GM06990 (cell line): Measurements from ENCODE around the gene LINC00237.

ENCODE experiments used
- DNase-seq: peaks from one replicate; pipeline ENCODE4 v3.0.0-alpha.2; 2011; ENCODE audit not compliant: insufficient read length; ENCODE audit errors: extremely low read depth
- H3K27me3 ChIP-seq: replicated peaks from 2 replicates; pipeline ENCODE4 v1.6.0; 2011; ENCODE audit warnings: low read length; ENCODE audit not compliant: control insufficient read depth, insufficient read depth
- H3K36me3 ChIP-seq: 2 replicates; pipeline ENCODE4 v1.5.1; 2011; ENCODE audit warnings: low read length; ENCODE audit not compliant: control insufficient read depth, insufficient read depth
- H3K4me3 ChIP-seq: replicated peaks from 2 replicates; pipeline ENCODE4 v1.5.1; 2011; ENCODE audit warnings: low read depth, mild to moderate bottlenecking, control low read depth, low read length
- CTCF ChIP-seq: IDR thresholded peaks from 2 replicates; pipeline ENCODE4 v1.5.1; 2011; ENCODE audit warnings: low read length, control low read depth, mild to moderate bottlenecking, inconsistent platforms; ENCODE audit not compliant: insufficient read depth, poor library complexity, severe bottlenecking

LINC00237 gene

DNA sequence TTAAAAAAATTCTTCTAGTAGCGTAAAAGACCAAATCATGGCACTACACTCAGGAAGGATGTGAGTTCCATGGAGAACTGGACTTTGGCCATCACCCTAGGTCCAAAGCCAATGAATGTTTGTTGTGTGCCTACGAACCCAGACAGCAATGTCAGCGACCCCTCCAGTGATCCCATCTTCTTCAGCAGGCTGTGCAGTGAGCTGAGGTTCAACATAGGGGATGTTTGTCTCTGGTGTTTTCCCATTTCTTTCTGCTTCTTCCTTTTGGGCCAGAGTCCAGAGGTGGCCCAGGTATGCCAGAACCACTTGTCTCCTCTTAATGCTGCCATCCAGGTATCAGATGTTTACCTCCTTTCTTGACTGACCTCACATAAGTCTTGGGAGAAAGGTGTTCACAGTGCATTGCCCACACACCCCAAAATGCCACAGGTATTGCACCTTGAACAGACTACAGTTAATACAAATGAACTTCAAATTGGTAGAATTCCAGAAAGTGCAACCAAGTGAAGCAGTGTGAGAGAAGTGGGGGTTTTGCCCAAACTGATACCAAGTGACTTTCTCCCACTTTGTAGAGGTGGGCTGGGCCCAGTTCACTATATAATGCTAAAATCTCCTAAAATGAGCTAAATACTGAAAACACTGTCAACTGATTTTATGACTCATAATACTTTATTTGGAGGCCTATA, 33.9 kb upstream of the LINC00237 start:
- no peak overlapping the region for H3K4me3 ChIP-seq
- DNase-seq = no peak
- H3K27me3 ChIP-seq = no peaks in the 10 kb centered on the region
- no peak for TF ChIP-seq CTCF
- no peaks in the 10 kb centered on the region for H3K36me3 ChIP-seq

GRCh38 chr20:21137078-21137477, 30.9 kb upstream of the LINC00237 start:
- DNase-seq = no peak
- H3K4me3 ChIP-seq = no peak overlapping the region
- TF ChIP-seq CTCF = no peak
- H3K27me3 ChIP-seq = no peaks in the 10 kb centered on the region
- H3K36me3 ChIP-seq = no peaks in the 10 kb centered on the region

DNA sequence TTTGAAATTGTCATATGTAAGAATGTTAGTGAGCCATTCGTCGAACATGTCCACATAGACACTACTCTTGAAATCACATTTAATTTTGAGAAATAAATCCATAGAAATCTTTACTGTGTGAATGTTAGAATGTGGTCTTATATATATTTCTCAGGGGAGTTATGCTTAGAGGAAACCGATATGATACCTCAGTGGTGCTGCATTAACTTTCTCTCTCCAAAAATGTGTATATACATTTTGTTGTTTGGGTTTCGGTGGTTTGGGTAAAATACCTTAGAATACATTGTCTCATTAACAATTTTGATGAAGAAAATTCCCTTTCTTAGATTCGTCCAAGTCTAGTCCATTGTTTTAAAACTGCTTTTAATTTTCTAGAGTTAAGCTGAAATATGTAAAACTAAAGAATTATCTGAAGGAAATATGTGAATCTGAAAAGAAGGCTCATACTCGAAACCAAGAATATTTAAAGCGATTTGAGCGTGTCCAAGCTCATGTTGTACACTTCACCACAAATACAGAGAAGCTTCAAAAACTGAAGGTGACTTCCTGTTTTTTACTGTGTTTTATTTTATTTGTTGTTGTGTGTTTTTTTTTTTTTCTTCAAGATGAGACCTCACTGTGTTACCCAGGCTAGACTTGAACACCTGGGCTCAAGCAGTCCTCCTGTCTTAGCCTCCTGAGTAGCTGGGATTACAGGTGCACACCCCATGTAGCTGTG, 30.0 kb upstream of the LINC00237 start:
- H3K4me3 ChIP-seq = no peak overlapping the region
- H3K27me3 ChIP-seq = no peaks in the 10 kb centered on the region
- no peak for DNase-seq
- H3K36me3 ChIP-seq = no peaks in the 10 kb centered on the region
- TF ChIP-seq CTCF = no peak

DNA sequence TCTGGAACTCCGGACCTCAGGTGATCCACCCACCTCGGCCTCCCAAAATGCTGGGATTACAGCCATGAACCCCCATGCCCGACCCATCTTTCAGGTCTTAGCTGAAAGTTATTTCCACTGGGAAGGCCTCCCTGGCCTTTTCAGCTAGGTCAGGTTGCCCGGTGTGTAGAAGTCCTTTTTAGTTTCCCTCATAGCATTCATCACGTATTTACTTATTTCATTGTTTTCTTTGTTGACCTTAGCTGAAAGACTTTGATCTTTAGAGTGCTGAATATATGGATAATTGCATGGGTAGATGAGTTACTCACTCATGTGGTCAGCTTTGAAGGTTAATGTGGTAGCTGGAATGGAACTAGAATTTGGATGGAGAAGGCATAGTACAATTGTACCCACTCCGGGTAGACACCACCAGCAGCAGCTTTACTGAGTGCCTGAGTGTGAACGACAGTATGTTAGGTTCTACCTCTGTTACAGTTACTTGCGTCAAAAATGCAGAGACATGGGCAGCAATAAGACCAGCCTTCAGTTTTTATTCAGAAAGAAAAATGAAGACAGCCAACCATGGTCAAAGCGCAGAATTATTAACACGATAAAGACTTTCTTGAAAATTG, 28.8 kb upstream of the LINC00237 start:
- no peaks in the 10 kb centered on the region for H3K36me3 ChIP-seq
- no peak for DNase-seq

GRCh38 chr20:21133917-21134622, 27.9 kb upstream of the LINC00237 start:
- no peak for DNase-seq
- Histone ChIP-seq H3K36me3 (no peaks in the 10 kb centered on the region), H3K4me3 (no peak overlapping the region), H3K27me3 (no peaks in the 10 kb centered on the region)
- no peak for TF ChIP-seq CTCF

More for the DNA sequence above, 28.8 kb upstream of the LINC00237 start:
- Histone ChIP-seq H3K4me3 (no peak overlapping the region), H3K27me3 (no peaks in the 10 kb centered on the region)
- TF ChIP-seq CTCF = no peak
